ENCODE results near the gene DDX49.

DNA sequence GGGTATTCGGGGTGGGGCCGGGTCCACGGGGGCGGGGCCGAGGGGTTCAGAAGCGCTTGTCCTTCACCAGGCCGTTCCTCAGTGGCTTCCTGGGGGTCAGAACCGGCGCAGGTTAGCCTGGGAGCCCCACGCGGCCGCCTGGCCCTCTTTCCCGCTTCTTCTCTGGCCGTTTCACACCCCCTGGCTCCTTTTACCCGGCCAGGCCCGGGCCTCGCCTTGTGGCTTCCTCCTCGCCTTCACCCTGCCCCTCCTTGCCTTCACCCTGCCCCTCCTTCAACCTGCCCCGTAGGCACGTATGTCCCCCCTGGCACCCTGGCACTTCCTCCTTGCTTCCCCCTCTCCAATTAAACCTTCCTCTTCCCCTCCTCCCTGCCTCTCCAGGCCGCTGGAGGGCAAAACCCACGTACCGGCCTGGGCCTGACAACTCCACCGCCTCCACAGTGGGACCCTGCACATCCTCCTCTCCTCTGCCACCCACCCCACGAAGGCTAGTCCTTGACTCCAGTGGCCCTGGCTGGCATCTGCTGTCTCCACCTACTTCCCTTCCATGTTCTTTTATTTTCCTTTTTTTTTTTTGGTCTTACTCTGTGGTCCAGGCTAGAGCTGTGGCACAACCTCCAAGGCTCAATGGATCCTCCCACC, 48.9 kb upstream of the DDX49 start:
- TF ChIP-seq, protein P1, sequence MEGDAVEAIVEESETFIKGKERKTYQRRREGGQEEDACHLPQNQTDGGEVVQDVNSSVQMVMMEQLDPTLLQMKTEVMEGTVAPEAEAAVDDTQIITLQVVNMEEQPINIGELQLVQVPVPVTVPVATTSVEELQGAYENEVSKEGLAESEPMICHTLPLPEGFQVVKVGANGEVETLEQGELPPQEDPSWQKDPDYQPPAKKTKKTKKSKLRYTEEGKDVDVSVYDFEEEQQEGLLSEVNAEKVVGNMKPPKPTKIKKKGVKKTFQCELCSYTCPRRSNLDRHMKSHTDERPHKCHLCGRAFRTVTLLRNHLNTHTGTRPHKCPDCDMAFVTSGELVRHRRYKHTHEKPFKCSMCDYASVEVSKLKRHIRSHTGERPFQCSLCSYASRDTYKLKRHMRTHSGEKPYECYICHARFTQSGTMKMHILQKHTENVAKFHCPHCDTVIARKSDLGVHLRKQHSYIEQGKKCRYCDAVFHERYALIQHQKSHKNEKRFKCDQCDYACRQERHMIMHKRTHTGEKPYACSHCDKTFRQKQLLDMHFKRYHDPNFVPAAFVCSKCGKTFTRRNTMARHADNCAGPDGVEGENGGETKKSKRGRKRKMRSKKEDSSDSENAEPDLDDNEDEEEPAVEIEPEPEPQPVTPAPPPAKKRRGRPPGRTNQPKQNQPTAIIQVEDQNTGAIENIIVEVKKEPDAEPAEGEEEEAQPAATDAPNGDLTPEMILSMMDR (IDR thresholded peaks at IDR 0.05): no peak
- TF ChIP-seq POLR2AphosphoS5 (IDR thresholded peaks at IDR 0.05): no peak
- no peak for TF ChIP-seq POLR2A (IDR thresholded peaks at IDR 0.05)
- no peak for TF ChIP-seq EP300 (IDR thresholded peaks at IDR 0.05)

All from stomach (tissue), 4 donors.